GM12873 (cell line): Measurements from ENCODE around the gene NKAIN1.

Source experiments
- TF ChIP-seq, protein P1 (sequence below): IDR thresholded peaks from 2 replicates; pipeline ENCODE4 v1.5.1; 2012; ENCODE audit warnings: low read depth, mild to moderate bottlenecking, moderate library complexity, low read length, control low read depth; ENCODE audit not compliant: insufficient read depth; ENCODE audit errors: missing control alignments

The NKAIN1 gene

DNA sequence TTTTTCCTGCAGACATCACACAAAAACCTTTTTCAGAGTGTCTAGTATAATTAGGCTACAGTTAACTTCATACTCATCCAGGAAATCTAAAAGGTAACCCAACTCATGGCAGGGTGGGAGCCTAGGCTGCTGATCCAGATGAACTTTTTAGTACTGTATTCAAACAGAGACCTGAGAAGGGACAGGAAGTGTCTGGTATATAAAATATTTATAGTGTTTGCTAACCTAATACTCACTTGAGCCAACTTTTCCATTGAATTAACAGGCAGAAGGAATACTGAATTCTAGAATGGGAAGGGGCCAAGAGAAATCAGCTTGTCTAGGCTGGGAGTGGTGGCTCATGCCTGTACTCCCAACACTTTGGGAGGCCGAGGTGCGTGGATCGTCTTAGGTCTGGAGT lies 22.2 kb upstream of the NKAIN1 start:
- TF ChIP-seq, protein P1, sequence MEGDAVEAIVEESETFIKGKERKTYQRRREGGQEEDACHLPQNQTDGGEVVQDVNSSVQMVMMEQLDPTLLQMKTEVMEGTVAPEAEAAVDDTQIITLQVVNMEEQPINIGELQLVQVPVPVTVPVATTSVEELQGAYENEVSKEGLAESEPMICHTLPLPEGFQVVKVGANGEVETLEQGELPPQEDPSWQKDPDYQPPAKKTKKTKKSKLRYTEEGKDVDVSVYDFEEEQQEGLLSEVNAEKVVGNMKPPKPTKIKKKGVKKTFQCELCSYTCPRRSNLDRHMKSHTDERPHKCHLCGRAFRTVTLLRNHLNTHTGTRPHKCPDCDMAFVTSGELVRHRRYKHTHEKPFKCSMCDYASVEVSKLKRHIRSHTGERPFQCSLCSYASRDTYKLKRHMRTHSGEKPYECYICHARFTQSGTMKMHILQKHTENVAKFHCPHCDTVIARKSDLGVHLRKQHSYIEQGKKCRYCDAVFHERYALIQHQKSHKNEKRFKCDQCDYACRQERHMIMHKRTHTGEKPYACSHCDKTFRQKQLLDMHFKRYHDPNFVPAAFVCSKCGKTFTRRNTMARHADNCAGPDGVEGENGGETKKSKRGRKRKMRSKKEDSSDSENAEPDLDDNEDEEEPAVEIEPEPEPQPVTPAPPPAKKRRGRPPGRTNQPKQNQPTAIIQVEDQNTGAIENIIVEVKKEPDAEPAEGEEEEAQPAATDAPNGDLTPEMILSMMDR: no peak

DNA sequence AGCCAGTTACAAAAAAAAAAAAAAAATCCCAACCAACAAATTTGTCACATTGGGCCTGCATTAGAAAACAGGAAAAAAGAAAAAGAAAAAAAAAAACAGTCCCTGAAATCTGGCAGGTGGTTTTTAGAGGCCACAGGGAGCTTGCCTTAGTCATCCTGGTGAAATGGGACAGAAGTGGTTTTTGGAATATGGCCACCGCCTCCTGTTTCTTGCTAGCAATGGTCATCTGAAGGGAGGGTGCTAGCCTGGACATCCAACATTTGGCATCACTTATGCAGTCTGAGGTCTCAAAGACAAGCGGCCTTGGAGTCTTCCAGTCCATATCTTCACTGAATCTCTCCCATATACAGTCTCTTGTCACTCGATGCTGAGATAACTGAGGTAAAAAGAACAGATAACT lies 20.1 kb upstream of the NKAIN1 start:
- TF ChIP-seq, protein P1: no peak

DNA sequence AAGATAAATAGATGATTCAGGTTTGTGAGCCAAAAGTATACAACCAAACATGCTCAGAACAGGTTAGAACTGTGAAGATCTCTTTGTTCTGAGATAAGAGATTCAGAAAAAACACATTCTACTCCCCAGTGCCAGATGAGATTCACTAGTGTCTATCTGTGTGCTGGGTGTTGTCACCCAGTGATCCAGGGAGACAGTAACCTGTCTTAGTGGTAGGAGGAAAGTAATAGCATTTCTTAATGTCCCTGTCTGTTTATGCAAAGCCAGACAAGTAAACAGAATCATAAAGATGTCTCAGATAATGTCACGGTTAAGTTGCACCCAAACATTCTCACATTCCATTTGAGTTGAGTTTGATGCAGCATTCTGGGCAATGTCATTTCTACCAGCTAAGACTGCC lies 18.9 kb upstream of the NKAIN1 start:
- TF ChIP-seq, protein P1: no peak

DNA sequence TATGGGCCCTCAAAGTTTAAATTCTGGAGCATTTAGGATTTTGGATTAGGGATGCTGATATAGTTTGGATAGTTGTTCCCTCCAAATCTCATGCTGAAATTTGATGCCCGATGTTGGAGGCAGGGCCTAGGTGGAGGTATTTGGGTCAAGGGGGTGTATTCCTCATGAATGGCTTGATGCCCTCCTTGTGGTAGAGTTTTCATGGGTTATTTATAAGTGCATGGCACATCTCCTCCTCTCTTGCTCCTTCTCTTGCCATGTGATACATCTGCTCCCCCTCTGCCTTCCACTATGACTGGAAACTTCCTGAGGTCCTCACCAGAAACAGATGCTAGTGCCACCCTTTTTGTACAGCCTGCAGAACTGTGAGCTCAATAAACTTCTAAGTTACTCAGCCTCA lies 17.5 kb upstream of the NKAIN1 start:
- TF ChIP-seq, protein P1: no peak

DNA sequence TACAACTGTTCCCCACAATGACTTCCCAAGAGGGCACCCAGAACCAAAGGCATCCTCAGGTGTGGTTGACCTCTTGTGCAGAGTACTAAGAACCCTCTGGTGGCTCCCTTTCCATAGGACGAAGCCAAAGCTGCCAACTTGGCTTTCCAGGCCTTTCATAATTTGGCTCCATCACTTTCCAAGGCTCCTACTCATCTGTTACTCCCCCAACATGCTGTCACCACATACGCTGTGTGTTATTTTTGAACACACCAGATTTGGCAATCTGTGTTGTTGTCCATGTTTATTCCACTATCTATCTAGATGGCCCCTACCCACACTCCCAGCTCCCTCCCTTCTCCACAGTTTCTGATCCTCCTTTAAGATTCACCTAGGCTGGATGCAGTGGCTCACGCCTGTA lies 10.2 kb upstream of the NKAIN1 start:
- TF ChIP-seq, protein P1: no peak

DNA sequence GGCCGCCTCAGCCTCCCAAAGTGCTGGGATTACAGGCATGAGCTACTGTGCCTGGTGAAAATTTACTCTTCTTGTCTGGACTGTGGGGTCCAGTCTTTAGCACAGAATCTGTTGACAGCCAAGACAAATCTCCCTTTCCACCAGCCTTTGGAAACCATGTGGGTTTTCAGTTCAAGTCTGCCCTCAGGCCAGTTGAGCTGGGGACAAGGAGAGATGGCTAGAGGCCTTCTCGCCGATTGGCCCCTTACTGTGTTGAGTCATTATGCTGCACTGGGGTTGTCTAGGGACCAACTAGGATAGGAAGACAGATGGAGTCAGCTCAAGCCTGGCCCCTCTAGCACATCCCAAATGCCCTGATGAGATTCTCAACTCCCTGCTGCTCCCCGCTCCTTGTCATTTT lies 8.6 kb upstream of the NKAIN1 start:
- TF ChIP-seq, protein P1: no peak

DNA sequence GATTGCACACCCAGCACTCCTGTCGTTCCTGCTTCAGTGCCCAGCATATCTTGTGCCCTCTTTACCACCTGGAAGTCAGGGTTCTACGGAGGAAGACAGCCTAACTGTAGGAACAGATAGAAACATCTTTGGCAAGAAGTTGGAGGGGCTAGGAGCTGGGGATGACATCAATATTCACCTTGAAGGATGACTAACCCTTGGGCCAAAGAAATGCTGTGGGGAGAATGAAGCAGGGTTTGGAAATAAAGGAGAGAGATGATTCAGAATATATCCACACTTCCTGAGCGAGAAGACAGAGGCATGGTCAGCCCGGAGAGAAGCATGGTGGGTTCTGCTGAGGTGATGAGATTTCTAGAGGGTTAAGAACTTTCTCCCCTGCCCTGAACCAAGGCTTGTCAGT lies 4.6 kb upstream of the NKAIN1 start:
- TF ChIP-seq, protein P1: no peak
